OCI-LY7 (cell line): ENCODE measurements around the gene ZNF549. TPM values are rescaled to one million over a fixed set of nuclear protein-coding genes. Genes with fewer than 3 reads are reported as not detected.

ENCODE experiments used
- BruUV-seq: library from RNA; stranded (reverse); fragments of 400-500 nt; replicated peaks from 2 replicates; lab custom pipeline; 2021; lab: Mats Ljungman, UMichigan
- CTCF ChIA-PET: fragments of 300-600 bp; sonication (Branson Sonifier 250); formaldehyde crosslinking; loops from one replicate; lab custom pipeline; 2022; ENCODE audit warnings: antibody characterized with exemption; ENCODE audit not compliant: unreplicated experiment; lab: Charles Lee
- POLR2A ChIA-PET: fragments of 300-600 bp; sonication (Branson Sonifier 250); formaldehyde crosslinking; loops from one replicate; lab custom pipeline; 2022; ENCODE audit warnings: antibody characterized with exemption; lab: Charles Lee
- DNase-seq: peaks from one replicate; pipeline ENCODE4 v3.0.0-alpha.2; 2015; ENCODE audit warnings: low spot score
- H2AFZ ChIP-seq: fragments of 200-600 bp; sonication (generic), shearing (Covaris generic); 2 replicates; pipeline ENCODE4 v1.6.1; 2014; ENCODE audit warnings: mild to moderate bottlenecking, antibody characterized with exemption, low read length, moderate library complexity
- H3K27ac ChIP-seq: fragments of 200-600 bp; sonication (generic); 2 replicates; pipeline ENCODE4 v1.5.1; 2014; ENCODE audit warnings: mixed run types, low read depth, mild to moderate bottlenecking, moderate library complexity, low read length, inconsistent platforms; ENCODE audit not compliant: poor library complexity, severe bottlenecking
- H3K36me3 ChIP-seq: fragments of 200-600 bp; sonication (generic); 2 replicates; pipeline ENCODE4 v1.6.1; 2014; ENCODE audit warnings: mild to moderate bottlenecking, antibody characterized with exemption, low read length, moderate library complexity, mixed read lengths; ENCODE audit not compliant: insufficient read depth
- H3K4me1 ChIP-seq: fragments of 200-600 bp; sonication (generic); 2 replicates; pipeline ENCODE4 v1.5.1; 2014; ENCODE audit warnings: mild to moderate bottlenecking, low read length; ENCODE audit not compliant: insufficient read depth, poor library complexity, severe bottlenecking
- H3K4me2 ChIP-seq: fragments of 200-600 bp; sonication (generic); 2 replicates; pipeline ENCODE4 v1.6.1; 2014; ENCODE audit warnings: mild to moderate bottlenecking, low read length
- H3K4me3 ChIP-seq: fragments of 200-600 bp; sonication (generic); 2 replicates; pipeline ENCODE4 v1.5.1; 2014; ENCODE audit warnings: mild to moderate bottlenecking, low read depth, low read length; ENCODE audit not compliant: poor library complexity, severe bottlenecking
- H3K79me2 ChIP-seq: fragments of 200-600 bp; sonication (generic); 2 replicates; pipeline ENCODE4 v1.6.1; 2016; ENCODE audit warnings: low read depth, mild to moderate bottlenecking, low read length, moderate library complexity, mixed read lengths; ENCODE audit not compliant: insufficient read depth
- H3K9me2 ChIP-seq: fragments of 200-600 bp; sonication (generic); 2 replicates; pipeline ENCODE4 v1.6.1; 2016; ENCODE audit warnings: mild to moderate bottlenecking, low read length, mixed read lengths; ENCODE audit not compliant: insufficient read depth
- H3K9me3 ChIP-seq: fragments of 200-600 bp; sonication (generic); 2 replicates; pipeline ENCODE4 v1.6.1; 2014; ENCODE audit warnings: mild to moderate bottlenecking, mixed run types, low read length, mixed read lengths
- H4K20me1 ChIP-seq: fragments of 200-600 bp; sonication (generic); 2 replicates; pipeline ENCODE4 v1.6.1; 2014; ENCODE audit warnings: mild to moderate bottlenecking, antibody characterized with exemption, low read length, moderate library complexity, mixed read lengths; ENCODE audit not compliant: insufficient read depth
- EZH2phosphoT487 ChIP-seq: fragments of 200-600 bp; sonication (generic); IDR thresholded peaks from 2 replicates; pipeline ENCODE4 v1.6.1; 2018; ENCODE audit warnings: low read depth, borderline replicate concordance, mild to moderate bottlenecking, mixed run types, antibody characterized with exemption, low read length, moderate library complexity, mixed read lengths
- intact Hi-C: fragments of 100-400 bp; cut with micrococcal nuclease; formaldehyde crosslinking; loops from one replicate; pipeline ENCODE4 v1.10.0; 2022; ENCODE audit not compliant: unreplicated experiment
- total RNA-seq, 2 experiments: library from RNA; depleted of rRNA in 1 of 2; stranded (reverse); fragments of >200 nt in 1 of 2; shearing (Covaris generic) in 1 of 2; gene quantifications; 2 replicates each; pipeline ENCODE4 v1.2.3, GENCODE V29; 2014 to 2022
- TF ChIP-seq, protein P1 (sequence below): fragments of 200-600 bp; sonication (generic); conservative IDR thresholded peaks from 2 replicates; pipeline ENCODE4 v1.5.1; 2014; ENCODE audit warnings: mild to moderate bottlenecking, antibody characterized with exemption, low read length, moderate library complexity, mixed read lengths

The ZNF549 gene
- total RNA-seq, 2 experiments from 2014 or later: 6.1 to 6.6 TPM

DNA sequence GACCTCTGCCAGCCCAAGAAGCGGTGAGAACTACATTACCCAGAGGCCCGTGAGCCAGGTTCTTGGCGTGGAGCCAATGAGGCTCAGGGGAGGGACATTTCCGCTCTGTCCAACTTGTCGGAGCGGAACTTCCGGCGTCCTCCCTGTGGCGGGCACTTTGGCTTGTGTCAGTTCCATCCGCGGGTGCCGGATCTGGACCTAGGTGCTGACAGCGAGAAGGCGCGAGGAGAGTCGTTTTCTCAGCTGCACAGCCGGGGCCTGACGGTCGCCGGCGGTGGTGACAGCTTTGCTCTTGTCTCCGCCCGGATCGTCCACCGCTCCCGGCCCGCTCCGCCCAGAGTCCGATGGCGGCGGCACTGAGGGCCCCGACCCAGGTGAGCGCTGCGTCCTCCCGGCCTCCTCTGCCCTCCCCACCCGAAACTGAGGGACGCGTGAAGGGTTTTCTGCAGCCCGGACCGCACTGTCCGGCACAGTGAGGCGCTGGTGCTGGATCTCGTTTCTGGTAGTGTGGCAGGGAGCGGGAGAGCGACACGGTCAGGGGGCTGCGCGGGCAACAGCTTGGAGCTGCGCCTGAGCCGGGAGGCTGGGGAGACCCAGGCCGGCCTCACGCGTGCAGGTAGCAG, 72.7 kb downstream of the ZNF549 start, which contains the start of gene ZNF530:
Gene ZNF530 (plus strand): TSS at position 125 of the 623 bp plus-strand sequence. CDS start 4,461 bp downstream, outside the sequence.
- Histone ChIP-seq H3K4me3 (peak within 1 kb of the TSS; percentile 81), H3K36me3 (peaks cover 34% of the 10 kb centered on the region), H3K27ac (no peak within 1 kb of the TSS), H3K79me2 (no peaks in the 10 kb centered on the region), H2AFZ (peak within 1 kb of the TSS; percentile 95), H3K4me1 (peaks cover 15% of the 10 kb centered on the region), H3K4me2 (peak within 1 kb of the TSS; percentile 73), H3K9me2 (no peaks in the 10 kb centered on the region), H4K20me1 (no peaks in the 10 kb centered on the region), H3K9me3 (peaks cover 10% of the 10 kb centered on the region; the same call in 1 of the 2 replicates)
- TF ChIP-seq, protein P1, sequence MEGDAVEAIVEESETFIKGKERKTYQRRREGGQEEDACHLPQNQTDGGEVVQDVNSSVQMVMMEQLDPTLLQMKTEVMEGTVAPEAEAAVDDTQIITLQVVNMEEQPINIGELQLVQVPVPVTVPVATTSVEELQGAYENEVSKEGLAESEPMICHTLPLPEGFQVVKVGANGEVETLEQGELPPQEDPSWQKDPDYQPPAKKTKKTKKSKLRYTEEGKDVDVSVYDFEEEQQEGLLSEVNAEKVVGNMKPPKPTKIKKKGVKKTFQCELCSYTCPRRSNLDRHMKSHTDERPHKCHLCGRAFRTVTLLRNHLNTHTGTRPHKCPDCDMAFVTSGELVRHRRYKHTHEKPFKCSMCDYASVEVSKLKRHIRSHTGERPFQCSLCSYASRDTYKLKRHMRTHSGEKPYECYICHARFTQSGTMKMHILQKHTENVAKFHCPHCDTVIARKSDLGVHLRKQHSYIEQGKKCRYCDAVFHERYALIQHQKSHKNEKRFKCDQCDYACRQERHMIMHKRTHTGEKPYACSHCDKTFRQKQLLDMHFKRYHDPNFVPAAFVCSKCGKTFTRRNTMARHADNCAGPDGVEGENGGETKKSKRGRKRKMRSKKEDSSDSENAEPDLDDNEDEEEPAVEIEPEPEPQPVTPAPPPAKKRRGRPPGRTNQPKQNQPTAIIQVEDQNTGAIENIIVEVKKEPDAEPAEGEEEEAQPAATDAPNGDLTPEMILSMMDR: no peak
- TF ChIP-seq EZH2phosphoT487: no peak
- peak; percentile 94 for DNase-seq
- intact Hi-C loops: no loop called here
- ChIA-PET CTCF (no interaction called here), POLR2A (interaction anchor here (0.8 kb wide), 1 partner anchor 11 kb away, joined by 3 read pairs; no protein-coding TSS in a partner anchor)
- no TSS peak for BruUV-seq

DNA sequence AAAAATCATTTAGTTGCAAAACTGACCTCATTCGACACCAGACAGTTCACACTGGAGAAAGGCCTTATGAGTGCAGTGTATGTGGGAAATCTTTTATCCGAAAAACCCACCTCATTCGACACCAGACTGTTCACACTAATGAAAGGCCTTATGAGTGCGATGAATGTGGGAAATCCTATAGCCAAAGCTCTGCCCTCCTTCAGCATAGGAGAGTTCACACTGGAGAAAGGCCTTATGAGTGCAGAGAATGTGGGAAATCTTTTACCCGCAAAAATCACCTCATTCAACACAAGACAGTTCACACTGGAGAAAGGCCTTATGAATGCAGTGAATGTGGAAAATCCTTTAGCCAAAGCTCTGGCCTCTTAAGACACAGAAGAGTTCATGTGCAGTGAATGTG, 79.8 kb downstream of the ZNF549 start:
- Histone ChIP-seq H3K4me3 (no peak overlapping the region), H3K4me2 (no peak overlapping the region), H3K36me3 (peaks cover 61% of the 10 kb centered on the region), H2AFZ (no peak overlapping the region), H4K20me1 (no peaks in the 10 kb centered on the region), H3K9me2 (no peaks in the 10 kb centered on the region), H3K79me2 (no peaks in the 10 kb centered on the region), H3K9me3 (0 out of 2 replicates have a peak, but pooled peaks cover 3% of the 10 kb centered on the region), H3K27ac (no peak overlapping the region), H3K4me1 (no peaks in the 10 kb centered on the region)
- BruUV-seq: no TSS peak
- no peak for DNase-seq
- TF ChIP-seq EZH2phosphoT487: no peak
- TF ChIP-seq, protein P1: no peak
- POLR2A ChIA-PET: no interaction called here
- CTCF ChIA-PET: no interaction called here
- intact Hi-C loops: no loop called here

Other genes with a start within 250 kb of the ZNF549 start
- 93.4 and 94.7 TPM in 2 replicates for gene ZNF460, start 246.9 kb upstream of the ZNF549 start, total RNA-seq (2014; rRNA removed; shearing (Covaris generic))
- gene ZNF460, start 246.9 kb upstream of the ZNF549 start, total RNA-seq (2022): 62.5 and 67.5 TPM in 2 replicates
- gene ZNF543, start 206.9 kb upstream of the ZNF549 start, total RNA-seq (2014; rRNA removed; shearing (Covaris generic)): 11.5 and 14.6 TPM in 2 replicates
- 9.4 and 10.9 TPM in 2 replicates for gene ZNF543, start 206.9 kb upstream of the ZNF549 start, total RNA-seq (2022)
- gene ZNF304, start 176.1 kb upstream of the ZNF549 start, total RNA-seq (2014; rRNA removed; shearing (Covaris generic)): 5.0 and 6.8 TPM in 2 replicates
- 5.8 and 6.8 TPM in 2 replicates for gene ZNF304, start 176.1 kb upstream of the ZNF549 start, total RNA-seq (2022)
- gene TRAPPC2B, start 163.8 kb upstream of the ZNF549 start, total RNA-seq (2014; rRNA removed; shearing (Covaris generic)): 12.7 and 19.3 TPM in 2 replicates
- gene TRAPPC2B, start 163.8 kb upstream of the ZNF549 start, total RNA-seq (2022): 8.7 and 9.8 TPM in 2 replicates
- 2.8 and 3.9 TPM in 2 replicates for gene ZNF547, start 163.8 kb upstream of the ZNF549 start, total RNA-seq (2014; rRNA removed; shearing (Covaris generic))
- 4.5 and 4.8 TPM in 2 replicates for gene ZNF547, start 163.8 kb upstream of the ZNF549 start, total RNA-seq (2022)
- gene ZNF548, start 137.5 kb upstream of the ZNF549 start, total RNA-seq (2014; rRNA removed; shearing (Covaris generic)): 18.9 and 23.9 TPM in 2 replicates
- gene ZNF548, start 137.5 kb upstream of the ZNF549 start, total RNA-seq (2022): 41.8 and 42.4 TPM in 2 replicates
- gene ZNF17, start 116.2 kb upstream of the ZNF549 start, total RNA-seq (2014; rRNA removed; shearing (Covaris generic)): 18.9 and 31.4 TPM in 2 replicates
- gene ZNF17, start 116.2 kb upstream of the ZNF549 start, total RNA-seq (2022): 14.9 and 15.9 TPM in 2 replicates
- gene ZNF749, start 92.0 kb upstream of the ZNF549 start, total RNA-seq (2014; rRNA removed; shearing (Covaris generic)): 27.1 and 30.1 TPM in 2 replicates
- 14.2 and 18.0 TPM in 2 replicates for gene ZNF749, start 92.0 kb upstream of the ZNF549 start, total RNA-seq (2022)
- gene VN1R1, start 70.2 kb upstream of the ZNF549 start, total RNA-seq (2014; rRNA removed; shearing (Covaris generic)): not detected in 2 replicates
- not detected in 2 replicates for gene VN1R1, start 70.2 kb upstream of the ZNF549 start, total RNA-seq (2022)
- 0.85 and 0.88 TPM in 2 replicates for gene ZNF772, start 49.8 kb upstream of the ZNF549 start, total RNA-seq (2014; rRNA removed; shearing (Covaris generic))
- 1.1 and 1.5 TPM in 2 replicates for gene ZNF772, start 49.8 kb upstream of the ZNF549 start, total RNA-seq (2022)
- 5.0 and 7.2 TPM in 2 replicates for gene ZNF419, start 39.6 kb upstream of the ZNF549 start, total RNA-seq (2014; rRNA removed; shearing (Covaris generic))
- gene ZNF419, start 39.6 kb upstream of the ZNF549 start, total RNA-seq (2022): 6.7 and 10.5 TPM in 2 replicates
- 9.6 and 12.0 TPM in 2 replicates for gene ZNF773, start 27.4 kb upstream of the ZNF549 start, total RNA-seq (2014; rRNA removed; shearing (Covaris generic))
- 6.1 and 8.7 TPM in 2 replicates for gene ZNF773, start 27.4 kb upstream of the ZNF549 start, total RNA-seq (2022)
- gene ZNF550, start 32.5 kb downstream of the ZNF549 start, total RNA-seq (2014; rRNA removed; shearing (Covaris generic)): 6.3 and 6.9 TPM in 2 replicates
- gene ZNF550, start 32.5 kb downstream of the ZNF549 start, total RNA-seq (2022): 6.8 and 8.7 TPM in 2 replicates
- gene ZNF416, start 51.6 kb downstream of the ZNF549 start, total RNA-seq (2014; rRNA removed; shearing (Covaris generic)): 4.6 and 5.0 TPM in 2 replicates
- 3.1 and 4.9 TPM in 2 replicates for gene ZNF416, start 51.6 kb downstream of the ZNF549 start, total RNA-seq (2022)
- gene ZIK1, start 56.8 kb downstream of the ZNF549 start, total RNA-seq (2014; rRNA removed; shearing (Covaris generic)): 0.47 and 0.98 TPM in 2 replicates
- gene ZIK1, start 56.8 kb downstream of the ZNF549 start, total RNA-seq (2022): not detected in 2 replicates
- gene ZNF530, start 72.5 kb downstream of the ZNF549 start, total RNA-seq (2014; rRNA removed; shearing (Covaris generic)): 6.2 and 13.4 TPM in 2 replicates
- gene ZNF530, start 72.5 kb downstream of the ZNF549 start, total RNA-seq (2022): 7.7 and 8.0 TPM in 2 replicates
- 11.1 and 19.9 TPM in 2 replicates for gene ZNF134, start 86.9 kb downstream of the ZNF549 start, total RNA-seq (2014; rRNA removed; shearing (Covaris generic))
- gene ZNF134, start 86.9 kb downstream of the ZNF549 start, total RNA-seq (2022): 7.7 and 11.0 TPM in 2 replicates
- 12.1 and 19.0 TPM in 2 replicates for gene ZNF211, start 105.8 kb downstream of the ZNF549 start, total RNA-seq (2014; rRNA removed; shearing (Covaris generic))
- 10.5 and 15.2 TPM in 2 replicates for gene ZNF211, start 105.8 kb downstream of the ZNF549 start, total RNA-seq (2022)
- not detected in 2 replicates for gene ZSCAN4, start 141.6 kb downstream of the ZNF549 start, total RNA-seq (2014; rRNA removed; shearing (Covaris generic))
- not detected in 2 replicates for gene ZSCAN4, start 141.6 kb downstream of the ZNF549 start, total RNA-seq (2022)
- 14.2 and 21.3 TPM in 2 replicates for gene ZNF551, start 154.6 kb downstream of the ZNF549 start, total RNA-seq (2014; rRNA removed; shearing (Covaris generic))
- 10.5 and 12.0 TPM in 2 replicates for gene ZNF551, start 154.6 kb downstream of the ZNF549 start, total RNA-seq (2022)
- gene ZNF154, start 181.8 kb downstream of the ZNF549 start, total RNA-seq (2014; rRNA removed; shearing (Covaris generic)): not detected in 2 replicates
- not detected in 2 replicates for gene ZNF154, start 181.8 kb downstream of the ZNF549 start, total RNA-seq (2022)
- 9.2 and 10.8 TPM in 2 replicates for gene ZNF671, start 200.3 kb downstream of the ZNF549 start, total RNA-seq (2014; rRNA removed; shearing (Covaris generic))
- gene ZNF671, start 200.3 kb downstream of the ZNF549 start, total RNA-seq (2022): 9.8 and 11.4 TPM in 2 replicates
- gene ZNF776, start 219.5 kb downstream of the ZNF549 start, total RNA-seq (2014; rRNA removed; shearing (Covaris generic)): 17.3 and 36.0 TPM in 2 replicates
- gene ZNF776, start 219.5 kb downstream of the ZNF549 start, total RNA-seq (2022): 19.6 and 20.6 TPM in 2 replicates
- 19.7 and 21.6 TPM in 2 replicates for gene ZNF586, start 242.3 kb downstream of the ZNF549 start, total RNA-seq (2014; rRNA removed; shearing (Covaris generic))
- gene ZNF586, start 242.3 kb downstream of the ZNF549 start, total RNA-seq (2022): 23.8 and 25.2 TPM in 2 replicates